SK-N-SH treated with all-trans-retinoic acid at 6 μM for 48 hours (cell line): Measurements from ENCODE around the gene KCP.

Experiments used
- ARNTL ChIP-seq: fragments of 450-650 bp; formaldehyde crosslinking; IDR thresholded peaks from 2 replicates; pipeline ENCODE4 v1.5.0; 2020; ENCODE audit warnings: low read depth, mild to moderate bottlenecking, moderate library complexity, borderline replicate concordance
- CSDC2 ChIP-seq: fragments of 250-450 bp; sonication (Bioruptor Pico); IDR thresholded peaks from 2 replicates; pipeline ENCODE4 v1.5.0; 2020; ENCODE audit warnings: mild to moderate bottlenecking, moderate library complexity
- OSR1 ChIP-seq: fragments of 250-450 bp; sonication (Bioruptor Pico); IDR thresholded peaks from 2 replicates; pipeline ENCODE4 v1.8.0; 2022; ENCODE audit warnings: moderate library complexity, mild to moderate bottlenecking, inconsistent platforms
- PPARA ChIP-seq: fragments of 250-450 bp; sonication (Bioruptor Pico); IDR thresholded peaks from 2 replicates; pipeline ENCODE4 v1.5.0; 2020; ENCODE audit warnings: mild to moderate bottlenecking, borderline replicate concordance
- ZC3H10 ChIP-seq: fragments of 250-450 bp; sonication (Bioruptor Pico); IDR thresholded peaks from 2 replicates; pipeline ENCODE4 v1.5.1; 2021; ENCODE audit warnings: mild to moderate bottlenecking, moderate library complexity

DNA sequence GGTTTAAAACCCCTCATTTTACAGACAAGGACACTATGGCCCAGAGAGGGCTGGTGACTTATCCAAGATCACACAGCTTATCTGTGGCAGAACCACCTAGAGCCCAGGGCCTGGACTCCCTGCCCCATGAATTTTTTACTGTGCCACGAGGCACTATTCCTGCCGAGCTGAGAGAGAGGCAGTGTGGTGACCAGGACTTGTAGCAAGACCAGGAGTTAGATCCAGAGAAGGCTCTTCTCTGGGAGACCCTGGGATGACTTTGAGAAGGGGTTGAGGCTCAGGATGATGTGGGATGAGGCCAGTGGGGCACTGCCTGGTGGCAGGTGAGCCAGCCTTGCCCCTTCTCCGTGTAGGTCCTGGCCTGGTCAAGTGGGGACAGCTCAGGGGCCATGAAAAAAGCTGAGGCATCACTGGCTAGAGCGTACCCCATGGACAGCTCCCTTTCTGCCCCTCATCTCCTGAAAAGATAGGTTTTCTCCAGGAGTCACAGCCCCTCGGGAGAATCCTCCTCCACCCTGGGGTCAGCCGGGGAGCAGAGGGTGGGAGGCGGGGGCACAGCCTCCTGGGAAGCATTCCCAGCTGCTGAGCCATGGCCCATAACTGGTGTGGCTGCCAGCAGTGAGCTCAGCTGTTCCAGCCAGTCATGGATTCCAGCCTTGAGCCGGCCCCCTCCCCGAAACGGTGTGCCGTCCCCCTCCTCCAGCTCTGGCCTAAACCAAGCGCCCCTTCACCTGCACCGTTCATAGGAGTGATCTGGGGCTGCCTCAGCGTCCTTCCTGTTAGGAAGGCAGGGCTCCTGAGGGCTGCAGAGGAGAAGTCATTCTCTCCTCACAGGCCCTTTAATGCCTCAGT, 74.5 kb downstream of the KCP start:
- TF ChIP-seq OSR1 (CRISPR knock-in tag) (no peak), PPARA (CRISPR knock-in tag) (no peak), ARNTL (no peak), ZC3H10 (no peak), CSDC2 (CRISPR knock-in tag) (no peak)
